NOMO-1 treated with DMSO at 0.1 percent for 48 hours (cell line): ENCODE results near the gene NCKAP1.
"Not testable (repeated sequence)": the region's sequence is repeated elsewhere in the genome, so short reads cannot be mapped to it uniquely, and the experiment has no call there.

Source experiments
- DNase-seq: peaks from one replicate; lab custom pipeline; 2025; ENCODE audit not compliant: unreplicated experiment; lab: John Stamatoyannopoulos, UW

The NCKAP1 gene

GRCh38 chr2:183037074-183037552, 1.1 kb downstream of the NCKAP1 start:
- DNase-seq = no peak

GRCh38 chr2:183035954-183036669, 2.1 kb downstream of the NCKAP1 start:
- peak; percentile 66 for DNase-seq

GRCh38 chr2:183035298-183035953, 2.8 kb downstream of the NCKAP1 start:
- DNase-seq = no peak

- no peak for DNase-seq
These were observed 3.5 kb downstream of the NCKAP1 start for GRCh38 chr2:183034806-183035205.

GRCh38 chr2:183033951-183034350, 4.3 kb downstream of the NCKAP1 start:
- no peak for DNase-seq

GRCh38 chr2:183031911-183032794, 6.1 kb downstream of the NCKAP1 start:
- DNase-seq = peak; percentile 13

GRCh38 chr2:183029219-183029618, 9.0 kb downstream of the NCKAP1 start:
- no peak for DNase-seq

GRCh38 chr2:183028108-183028507, 10.1 kb downstream of the NCKAP1 start:
- DNase-seq = no peak

GRCh38 chr2:183027443-183027842, 10.8 kb downstream of the NCKAP1 start:
- no peak for DNase-seq

GRCh38 chr2:183026424-183026823, 11.8 kb downstream of the NCKAP1 start:
- DNase-seq = no peak

- DNase-seq = no peak
These were observed 12.3 kb downstream of the NCKAP1 start for GRCh38 chr2:183025993-183026392.

GRCh38 chr2:183024339-183025095, 13.7 kb downstream of the NCKAP1 start:
- no peak for DNase-seq

- no peak for DNase-seq
These were observed 15.5 kb downstream of the NCKAP1 start for GRCh38 chr2:183022711-183023110.

- no peak for DNase-seq
These were observed 16.6 kb downstream of the NCKAP1 start for GRCh38 chr2:183021613-183022012.

- no peak for DNase-seq
These were observed 18.4 kb downstream of the NCKAP1 start for GRCh38 chr2:183019718-183020442.

GRCh38 chr2:183017845-183018244, 20.4 kb downstream of the NCKAP1 start:
- not testable (repeated sequence) for DNase-seq

- DNase-seq = no peak
These were observed 24.3 kb downstream of the NCKAP1 start for GRCh38 chr2:183014005-183014404.

- no peak for DNase-seq
These were observed 26.5 kb downstream of the NCKAP1 start for GRCh38 chr2:183011743-183012142.

- no peak for DNase-seq
These were observed 28.1 kb downstream of the NCKAP1 start for GRCh38 chr2:183010112-183010511.

GRCh38 chr2:183009249-183009899, 28.9 kb downstream of the NCKAP1 start:
- no peak for DNase-seq
